C4-2B (cell line): ENCODE data around the gene TGM4.

Experiments
- ZFX ChIP-seq: fragments of 450-650 bp; IDR thresholded peaks from 2 replicates; pipeline ENCODE4 v1.6.1; 2017
- TF ChIP-seq, protein P1 (sequence below): fragments of 450-650 bp; conservative IDR thresholded peaks from 2 replicates; pipeline ENCODE4 v1.5.1; 2017; ENCODE audit warnings: mild to moderate bottlenecking

DNA sequence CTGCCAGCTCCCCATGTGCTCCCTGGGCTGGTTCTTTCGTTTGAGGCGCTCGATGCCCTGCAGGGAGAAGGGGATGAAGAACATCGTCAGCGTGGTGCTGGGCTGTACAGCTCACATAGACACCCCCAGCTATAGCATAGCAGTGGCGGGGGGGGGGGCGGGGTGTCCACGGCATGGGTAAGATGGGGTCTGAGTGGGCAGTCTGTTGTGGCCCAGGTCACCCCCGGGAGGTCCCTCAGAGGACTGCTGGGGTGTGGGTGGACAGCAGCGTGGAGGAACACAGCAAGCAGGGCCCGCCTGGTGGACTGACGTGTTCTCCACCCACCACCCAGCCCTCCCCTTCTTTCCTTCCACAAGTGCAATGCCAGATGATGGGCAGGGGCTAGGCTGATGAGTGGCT lies 43.7 kb downstream of the TGM4 start:
- TF ChIP-seq, protein P1, sequence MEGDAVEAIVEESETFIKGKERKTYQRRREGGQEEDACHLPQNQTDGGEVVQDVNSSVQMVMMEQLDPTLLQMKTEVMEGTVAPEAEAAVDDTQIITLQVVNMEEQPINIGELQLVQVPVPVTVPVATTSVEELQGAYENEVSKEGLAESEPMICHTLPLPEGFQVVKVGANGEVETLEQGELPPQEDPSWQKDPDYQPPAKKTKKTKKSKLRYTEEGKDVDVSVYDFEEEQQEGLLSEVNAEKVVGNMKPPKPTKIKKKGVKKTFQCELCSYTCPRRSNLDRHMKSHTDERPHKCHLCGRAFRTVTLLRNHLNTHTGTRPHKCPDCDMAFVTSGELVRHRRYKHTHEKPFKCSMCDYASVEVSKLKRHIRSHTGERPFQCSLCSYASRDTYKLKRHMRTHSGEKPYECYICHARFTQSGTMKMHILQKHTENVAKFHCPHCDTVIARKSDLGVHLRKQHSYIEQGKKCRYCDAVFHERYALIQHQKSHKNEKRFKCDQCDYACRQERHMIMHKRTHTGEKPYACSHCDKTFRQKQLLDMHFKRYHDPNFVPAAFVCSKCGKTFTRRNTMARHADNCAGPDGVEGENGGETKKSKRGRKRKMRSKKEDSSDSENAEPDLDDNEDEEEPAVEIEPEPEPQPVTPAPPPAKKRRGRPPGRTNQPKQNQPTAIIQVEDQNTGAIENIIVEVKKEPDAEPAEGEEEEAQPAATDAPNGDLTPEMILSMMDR = no peak
- TF ChIP-seq ZFX = no peak
